Neuronal stem cell (in vitro differentiated cells): Measurements from ENCODE around the gene RBPJL.

ENCODE experiments used
- DNase-seq: peaks from one replicate; pipeline ENCODE4 v3.0.0-alpha.2; 2013; ENCODE audit warnings: low spot score
- H2AFZ ChIP-seq: one replicate; pipeline ENCODE4 v1.6.1; 2013; ENCODE audit warnings: mild to moderate bottlenecking, low read length, inconsistent platforms
- H2AK5ac ChIP-seq: 2 replicates; pipeline ENCODE4 v1.6.1; 2013; ENCODE audit warnings: low read depth, mild to moderate bottlenecking, inconsistent platforms, low read length, moderate library complexity, mixed read lengths
- H2BK120ac ChIP-seq: 2 replicates; pipeline ENCODE4 v1.6.1; 2013; ENCODE audit warnings: low read depth, mild to moderate bottlenecking, inconsistent platforms, low read length, moderate library complexity, mixed read lengths
- H2BK12ac ChIP-seq: one replicate; pipeline ENCODE4 v1.6.1; 2013; ENCODE audit warnings: low read length, inconsistent platforms
- H2BK15ac ChIP-seq: 2 replicates; pipeline ENCODE4 v1.6.1; 2013; ENCODE audit warnings: mild to moderate bottlenecking, low read length, inconsistent platforms, mixed read lengths
- H2BK5ac ChIP-seq: one replicate; pipeline ENCODE4 v1.6.1; 2013; ENCODE audit warnings: inconsistent platforms, mild to moderate bottlenecking, low read length, moderate library complexity
- H3K14ac ChIP-seq: one replicate; pipeline ENCODE4 v1.6.1; 2013; ENCODE audit warnings: low read length, inconsistent platforms
- H3K18ac ChIP-seq: 2 replicates; pipeline ENCODE4 v1.6.1; 2013; ENCODE audit warnings: low read length, inconsistent platforms
- H3K23ac ChIP-seq: 2 replicates; pipeline ENCODE4 v1.6.1; 2013; ENCODE audit warnings: low read depth, mild to moderate bottlenecking, mixed read lengths, low read length, inconsistent platforms; ENCODE audit not compliant: poor library complexity
- H3K27ac ChIP-seq: replicated peaks from 3 replicates; pipeline ENCODE4 v1.5.1; 2013; ENCODE audit warnings: low read length, inconsistent platforms
- H3K27me3 ChIP-seq, 3 experiments: 2 replicates each; pipeline ENCODE4 v1.6.1; 2013; ENCODE audit warnings: low read length in 3 of 3, mild to moderate bottlenecking in 2 of 3, inconsistent platforms in 1 of 3, low read depth in 1 of 3, mixed read lengths in 1 of 3, moderate library complexity in 1 of 3; ENCODE audit not compliant: control insufficient read depth in 3 of 3, insufficient read depth in 3 of 3
- H3K36me3 ChIP-seq, 2 donors: replicated peaks in 1 of 2; 2 replicates each; pipeline ENCODE4 v1.6.1; 2013; ENCODE audit warnings: low read length in 2 of 2; ENCODE audit not compliant: control insufficient read depth in 2 of 2, insufficient read depth in 2 of 2
- H3K4ac ChIP-seq: 2 replicates; pipeline ENCODE4 v1.6.1; 2013; ENCODE audit warnings: inconsistent platforms, mild to moderate bottlenecking, low read length, moderate library complexity
- H3K4me1 ChIP-seq, 2 donors: 1 replicate in 1 of 2; 2 replicates in 1 of 2; pipeline ENCODE4 v1.6.1; 2013; ENCODE audit warnings: low read length in 2 of 2, low read depth in 1 of 2; ENCODE audit not compliant: control insufficient read depth in 2 of 2, insufficient read depth in 1 of 2
- H3K4me2 ChIP-seq: one replicate; pipeline ENCODE4 v1.6.1; 2013; ENCODE audit warnings: mild to moderate bottlenecking, low read length, inconsistent platforms; ENCODE audit not compliant: insufficient read depth, poor library complexity, severe bottlenecking
- H3K4me3 ChIP-seq, 2 donors: 2 replicates each; pipeline ENCODE4 v1.5.1; 2013; ENCODE audit warnings: low read length in 2 of 2, mild to moderate bottlenecking in 2 of 2, inconsistent platforms in 1 of 2, moderate library complexity in 1 of 2
- H3K79me1 ChIP-seq: one replicate; pipeline ENCODE4 v1.6.1; 2013; ENCODE audit warnings: low read depth, mild to moderate bottlenecking, inconsistent platforms, low read length, moderate library complexity
- H3K9ac ChIP-seq: one replicate; pipeline ENCODE4 v1.6.1; 2013; ENCODE audit warnings: mild to moderate bottlenecking, low read depth, low read length, inconsistent platforms; ENCODE audit not compliant: poor library complexity
- H3K9me3 ChIP-seq, 2 donors: replicated peaks in 1 of 2; 2 replicates each; pipeline versions ENCODE3 to v1.6.1; 2013; ENCODE audit warnings: low read length in 2 of 2, mild to moderate bottlenecking in 2 of 2, inconsistent platforms in 1 of 2, low read depth in 1 of 2, mixed read lengths in 1 of 2, moderate library complexity in 1 of 2; ENCODE audit not compliant: control insufficient read depth in 2 of 2, insufficient read depth in 1 of 2
- H4K8ac ChIP-seq: one replicate; pipeline ENCODE4 v1.6.1; 2013; ENCODE audit warnings: low read depth, mild to moderate bottlenecking, inconsistent platforms, low read length, moderate library complexity
- H4K91ac ChIP-seq: one replicate; pipeline ENCODE4 v1.6.1; 2013; ENCODE audit warnings: low read length, low read depth, mild to moderate bottlenecking, inconsistent platforms; ENCODE audit not compliant: poor library complexity
- WGBS, 2 donors: extraction: QIAGEN DNeasy Blood & Tissue Kit; methylation state at CpG; one replicate each; pipeline ENCODE4 v1.1.7; 2013; ENCODE audit warnings: missing lambda C conversion rate in 2 of 2, mixed read lengths in 1 of 2; ENCODE audit not compliant: insufficient read length in 2 of 2, insufficient replicate concordance in 1 of 2; ENCODE audit errors: extremely low coverage in 2 of 2; 5-methylcytosine and 5-hydroxymethylcytosine counted together

RBPJL gene

GRCh38 chr20:45355209-45356084, 48.8 kb downstream of the RBPJL start:
- Histone ChIP-seq H3K27me3 (peaks cover 0 to 3% (median 0%) of the 10 kb centered on the region in 3 experiments), H3K9me3 (no peaks in the 10 kb centered on the region), H3K4me1 (peaks cover 0 to 3% of the 10 kb centered on the region in 2 donors), H3K14ac (no peak overlapping the region), H4K8ac (no peak overlapping the region), H2AFZ (no peak overlapping the region), H3K4me3 (no peak overlapping the region), H2BK15ac (no peak overlapping the region), H3K23ac (no peak overlapping the region), H3K27ac (no peak overlapping the region), H3K9ac (no peak overlapping the region), H2BK5ac (no peak overlapping the region), H2BK120ac (no peak overlapping the region), H3K4me2 (no peak overlapping the region), H2BK12ac (no peak overlapping the region), H2AK5ac (no peak overlapping the region), H3K79me1 (no peaks in the 10 kb centered on the region), H3K4ac (no peak overlapping the region), H4K91ac (no peak overlapping the region), H3K18ac (no peak overlapping the region), H3K36me3 (no peaks in the 10 kb centered on the region)
- no CpG with 5 or more reads among the region's 5 CpGs for WGBS, 2 donors
- DNase-seq, result no peak

- H4K91ac ChIP-seq, result no peak overlapping the region
- no peak for DNase-seq
- H3K4ac ChIP-seq, result no peak overlapping the region
- no peak overlapping the region for H3K9ac ChIP-seq
- H2BK15ac ChIP-seq, result no peak overlapping the region
- H2BK5ac ChIP-seq, result no peak overlapping the region
- no peaks in the 10 kb centered on the region for H3K36me3 ChIP-seq
- H2BK12ac ChIP-seq, result no peak overlapping the region
- WGBS, 2 donors, result no CpG with 5 or more reads among the region's 10 CpGs
- no peak overlapping the region for H4K8ac ChIP-seq
- no peak overlapping the region for H3K4me2 ChIP-seq
- H3K23ac ChIP-seq, result no peak overlapping the region
- H3K9me3 ChIP-seq, result no peaks in the 10 kb centered on the region
- no peak overlapping the region for H3K18ac ChIP-seq
- no peak overlapping the region for H2BK120ac ChIP-seq
- H3K14ac ChIP-seq, result no peak overlapping the region
- peak overlapping the region; percentile 38 for H2AFZ ChIP-seq
- H2AK5ac ChIP-seq, result no peak overlapping the region
- H3K4me3 ChIP-seq, result no peak overlapping the region
- no peaks in the 10 kb centered on the region for H3K27me3 ChIP-seq
- no peaks in the 10 kb centered on the region for H3K79me1 ChIP-seq
- H3K4me1 ChIP-seq, result peaks cover 0 to 3% of the 10 kb centered on the region in 2 donors
- no peak overlapping the region for H3K27ac ChIP-seq
These were observed 51.8 kb downstream of the RBPJL start for GRCh38 chr20:45358282-45359068.

- Histone ChIP-seq H2AFZ (no peak overlapping the region), H4K91ac (no peak overlapping the region), H3K4me3 (no peak overlapping the region), H2BK120ac (no peak overlapping the region), H2BK5ac (no peak overlapping the region), H3K79me1 (no peaks in the 10 kb centered on the region), H3K9me3 (no peaks in the 10 kb centered on the region), H3K18ac (no peak overlapping the region), H2BK15ac (no peak overlapping the region), H3K23ac (no peak overlapping the region), H3K36me3 (no peaks in the 10 kb centered on the region), H3K27me3 (no peaks in the 10 kb centered on the region), H3K27ac (no peak overlapping the region), H3K4me2 (no peak overlapping the region), H2BK12ac (no peak overlapping the region), H4K8ac (no peak overlapping the region), H2AK5ac (no peak overlapping the region), H3K4ac (no peak overlapping the region), H3K9ac (no peak overlapping the region), H3K14ac (no peak overlapping the region), H3K4me1 (peaks cover 3% of the 10 kb centered on the region in 2 donors)
- no peak for DNase-seq
- WGBS, 2 donors, result no CpG with 5 or more reads among the region's 7 CpGs
These were observed 52.4 kb downstream of the RBPJL start for GRCh38 chr20:45359069-45359405.
